Activated T-helper 2 cell treated with anti-CD3 and anti-CD28 coated beads, Interferon-gamma antibody, Interleukin-2, Interleukin-4, amounts not matched to agents 10 μg/mL and 5 μg/mL and 100 μg/mL, durations not matched to agents 14 hours and 24 hours and 36 hours (primary cell): ENCODE results near the gene PDXK. TPM values are rescaled to one million over a fixed set of nuclear protein-coding genes. Genes with fewer than 3 reads are reported as not detected.

ENCODE experiments used
- DNase-seq: peaks from one replicate; pipeline ENCODE4 v3.0.0; 2021; ENCODE audit warnings: low spot score
- H3K27ac Mint-ChIP-seq: one replicate; pipeline ENCODE4 v1.8.0; 2021; ENCODE audit warnings: mixed read lengths
- H3K27me3 Mint-ChIP-seq: one replicate; pipeline ENCODE4 v1.8.0; 2021; ENCODE audit warnings: low read depth, mixed read lengths
- H3K36me3 Mint-ChIP-seq: one replicate; pipeline ENCODE4 v1.8.0; 2021; ENCODE audit warnings: low read depth, mixed read lengths
- H3K4me1 Mint-ChIP-seq: one replicate; pipeline ENCODE4 v1.8.0; 2021; ENCODE audit warnings: low read depth, mixed read lengths
- H3K4me3 Mint-ChIP-seq: one replicate; pipeline ENCODE4 v1.8.0; 2021; ENCODE audit warnings: low read depth, mild to moderate bottlenecking, moderate library complexity, mixed read lengths
- H3K9me3 Mint-ChIP-seq: one replicate; pipeline ENCODE4 v1.8.0; 2021; ENCODE audit warnings: mixed read lengths
- intact Hi-C: fragments of 100-400 bp; cut with micrococcal nuclease; formaldehyde crosslinking; loops from one replicate; pipeline ENCODE4 v1.15.1; 2023
- total RNA-seq: library from RNA; stranded (reverse); gene quantifications from 2 replicates; pipeline ENCODE4 v1.2.3, GENCODE V29; 2022

PDXK gene
- total RNA-seq, 1 donor from 2014 or later = 124 TPM

DNA sequence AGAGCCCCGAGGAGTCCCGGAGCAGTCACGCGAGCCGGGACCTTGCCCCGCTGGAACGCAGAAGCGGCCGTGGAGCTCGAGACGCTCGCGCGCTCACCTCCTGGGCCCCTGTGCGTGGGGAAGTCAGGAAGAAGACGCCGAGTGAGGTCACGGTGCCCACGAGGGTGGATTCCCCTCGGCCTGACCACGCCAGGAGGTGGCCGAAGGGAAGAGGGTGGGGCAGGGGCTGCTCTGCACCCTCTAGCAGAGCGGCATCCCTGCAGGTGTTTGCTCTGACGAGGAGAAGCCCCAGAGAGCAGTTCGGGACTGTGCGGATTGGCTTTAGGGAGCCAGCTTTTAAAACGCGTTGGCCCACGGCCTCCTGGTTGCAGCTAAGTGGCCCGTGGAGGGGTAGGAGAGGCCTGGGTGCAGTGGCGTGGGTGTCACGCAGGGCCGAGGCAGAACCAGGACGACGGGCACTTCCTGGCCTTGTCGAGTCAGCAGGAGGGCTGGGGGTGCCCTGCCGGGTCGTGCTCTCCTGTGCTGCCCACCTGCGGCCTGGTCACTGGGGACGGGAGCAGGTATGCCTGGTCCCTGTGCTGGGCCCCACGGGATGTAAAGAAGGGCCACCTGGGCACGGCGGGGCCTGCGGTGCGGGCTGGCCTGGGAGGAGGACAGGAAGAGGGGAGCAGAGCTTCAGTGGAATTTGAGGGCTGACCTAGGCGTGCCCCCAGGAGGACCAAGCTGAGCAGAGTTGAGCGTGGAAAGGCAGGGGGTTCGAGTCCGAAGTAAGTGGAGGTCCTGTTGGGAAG lies 1.0 kb downstream of the PDXK start:
- no peaks in the 10 kb centered on the region for H3K9me3 Mint-ChIP-seq
- peak; percentile 21 for DNase-seq
- peaks cover 21% of the 10 kb centered on the region for H3K36me3 Mint-ChIP-seq
- H3K27ac Mint-ChIP-seq = peak overlapping the region; percentile 55
- H3K4me1 Mint-ChIP-seq = peaks cover 18% of the 10 kb centered on the region
- H3K4me3 Mint-ChIP-seq = peak overlapping the region; percentile 88
- peaks cover 8% of the 10 kb centered on the region for H3K27me3 Mint-ChIP-seq
- intact Hi-C loops = loop anchor here (1.0 to 5.0 kb wide), 4 partner anchors 8 to 69 kb away; partner anchors contain the start of genes CSTB and RRP1

DNA sequence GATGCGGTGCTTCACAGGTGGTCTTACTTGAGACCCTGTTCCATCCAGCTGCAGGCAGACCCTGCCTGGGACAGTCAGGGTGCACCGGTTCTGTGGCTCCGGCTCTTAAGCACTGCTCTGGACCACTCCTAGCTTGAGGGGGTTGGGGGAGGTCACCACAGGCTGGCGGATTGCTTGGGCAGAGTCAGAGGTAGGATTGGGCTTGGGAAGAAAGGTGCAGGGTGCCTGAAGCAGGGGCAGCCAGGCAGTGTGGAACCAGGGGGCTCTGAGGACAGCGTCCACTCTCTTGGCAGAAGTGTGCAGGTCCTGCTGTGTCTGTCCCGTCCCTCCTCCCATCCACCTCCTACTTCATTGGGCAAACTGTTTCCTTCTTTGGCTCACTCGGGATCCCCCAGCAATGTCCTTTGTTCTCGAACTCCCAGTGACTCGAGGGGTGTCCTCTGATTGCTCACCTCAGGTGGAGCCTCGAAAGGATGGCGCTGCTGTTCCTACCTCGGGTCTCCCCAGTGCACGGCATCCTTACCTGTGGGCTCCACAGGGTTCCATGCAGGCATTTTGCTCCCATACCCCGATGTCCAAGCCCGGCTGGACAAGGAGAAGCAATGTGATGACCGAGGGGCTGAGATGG lies 1.7 kb downstream of the PDXK start:
- intact Hi-C loops = no loop called here
- H3K27me3 Mint-ChIP-seq = peaks cover 8% of the 10 kb centered on the region
- peak overlapping the region; percentile 28 for H3K27ac Mint-ChIP-seq
- peaks cover 22% of the 10 kb centered on the region for H3K36me3 Mint-ChIP-seq
- peaks cover 18% of the 10 kb centered on the region for H3K4me1 Mint-ChIP-seq
- no peaks in the 10 kb centered on the region for H3K9me3 Mint-ChIP-seq
- DNase-seq = no peak
- peak overlapping the region; percentile 88 for H3K4me3 Mint-ChIP-seq

DNA sequence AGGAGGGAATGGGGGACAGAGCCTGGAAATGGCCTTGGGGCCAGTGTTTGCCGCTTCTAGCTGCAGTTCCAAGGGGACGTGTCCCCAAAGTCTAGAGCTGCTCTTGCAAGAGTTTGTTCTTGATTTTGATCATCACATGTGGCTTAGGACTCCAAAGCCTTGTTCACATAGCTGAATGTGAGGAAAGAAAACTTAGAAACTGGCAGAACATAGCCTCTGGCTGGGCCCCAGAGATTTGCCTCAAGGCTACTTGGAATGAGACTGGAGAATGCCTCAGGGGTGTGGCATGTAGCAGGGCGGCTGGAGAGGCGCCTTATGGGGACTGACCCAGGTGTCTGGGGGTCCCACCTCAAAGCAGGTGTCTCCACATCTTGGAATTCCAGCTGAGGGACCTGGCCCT lies 2.3 kb downstream of the PDXK start:
- H3K4me1 Mint-ChIP-seq = peaks cover 21% of the 10 kb centered on the region
- no peak for DNase-seq

DNA sequence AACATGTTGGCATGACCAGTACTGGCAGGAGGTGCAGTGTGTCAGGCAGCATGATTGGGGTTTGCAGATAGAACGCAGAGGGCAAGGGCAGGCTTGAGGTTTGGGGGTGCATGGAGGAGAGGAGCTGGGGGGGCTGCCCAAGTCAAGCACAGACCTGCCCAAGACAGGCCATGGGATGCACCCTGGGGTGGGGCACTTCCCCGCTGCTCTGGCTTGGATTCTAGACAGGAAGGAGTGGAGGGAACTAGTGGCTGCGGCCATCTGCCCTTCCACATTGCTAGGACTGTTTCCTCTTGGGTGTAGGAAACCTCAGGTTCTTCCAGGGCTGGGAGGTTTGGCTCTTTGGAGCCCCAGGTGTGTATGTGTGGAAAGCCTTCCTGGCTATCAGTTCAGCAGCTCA lies 3.0 kb downstream of the PDXK start:
- no peak for DNase-seq
- no peak overlapping the region for H3K4me3 Mint-ChIP-seq
- H3K27me3 Mint-ChIP-seq = peaks cover 8% of the 10 kb centered on the region
- peaks cover 30% of the 10 kb centered on the region for H3K36me3 Mint-ChIP-seq
- no peaks in the 10 kb centered on the region for H3K9me3 Mint-ChIP-seq
- H3K27ac Mint-ChIP-seq = no peak overlapping the region
- H3K4me1 Mint-ChIP-seq = peaks cover 26% of the 10 kb centered on the region
- intact Hi-C loops = no loop called here

More for the DNA sequence above, 2.3 kb downstream of the PDXK start:
- Mint-ChIP-seq H3K4me3 (peak overlapping the region; percentile 88), H3K36me3 (peaks cover 26% of the 10 kb centered on the region), H3K27me3 (peaks cover 8% of the 10 kb centered on the region), H3K9me3 (no peaks in the 10 kb centered on the region), H3K27ac (peak overlapping the region; percentile 28)
- intact Hi-C loops = no loop called here

DNA sequence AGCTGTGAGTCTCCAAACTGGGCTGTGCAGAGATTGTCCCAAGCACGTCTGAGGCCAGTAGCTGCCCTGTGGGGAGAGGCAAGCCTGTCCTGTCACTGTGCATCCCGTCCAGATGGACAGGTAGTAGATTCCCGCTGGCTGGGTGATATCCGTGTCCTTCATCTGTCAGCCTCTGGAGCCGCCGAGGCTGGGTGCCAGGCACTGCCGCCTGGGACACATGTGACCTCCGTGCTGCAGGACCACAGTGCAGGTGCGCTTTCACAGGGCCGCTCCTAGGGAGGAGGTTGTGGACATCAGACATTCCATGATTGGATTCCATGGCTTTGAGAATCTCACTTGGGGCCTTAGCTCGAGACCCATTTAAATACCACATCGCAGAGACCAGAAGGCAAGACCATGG lies 4.7 kb downstream of the PDXK start:
- peaks cover 40% of the 10 kb centered on the region for H3K4me1 Mint-ChIP-seq
- H3K9me3 Mint-ChIP-seq = no peaks in the 10 kb centered on the region
- no peak overlapping the region for H3K27ac Mint-ChIP-seq
- DNase-seq = no peak
- no peak overlapping the region for H3K4me3 Mint-ChIP-seq
- peaks cover 35% of the 10 kb centered on the region for H3K36me3 Mint-ChIP-seq
- no peaks in the 10 kb centered on the region for H3K27me3 Mint-ChIP-seq
- intact Hi-C loops = no loop called here

DNA sequence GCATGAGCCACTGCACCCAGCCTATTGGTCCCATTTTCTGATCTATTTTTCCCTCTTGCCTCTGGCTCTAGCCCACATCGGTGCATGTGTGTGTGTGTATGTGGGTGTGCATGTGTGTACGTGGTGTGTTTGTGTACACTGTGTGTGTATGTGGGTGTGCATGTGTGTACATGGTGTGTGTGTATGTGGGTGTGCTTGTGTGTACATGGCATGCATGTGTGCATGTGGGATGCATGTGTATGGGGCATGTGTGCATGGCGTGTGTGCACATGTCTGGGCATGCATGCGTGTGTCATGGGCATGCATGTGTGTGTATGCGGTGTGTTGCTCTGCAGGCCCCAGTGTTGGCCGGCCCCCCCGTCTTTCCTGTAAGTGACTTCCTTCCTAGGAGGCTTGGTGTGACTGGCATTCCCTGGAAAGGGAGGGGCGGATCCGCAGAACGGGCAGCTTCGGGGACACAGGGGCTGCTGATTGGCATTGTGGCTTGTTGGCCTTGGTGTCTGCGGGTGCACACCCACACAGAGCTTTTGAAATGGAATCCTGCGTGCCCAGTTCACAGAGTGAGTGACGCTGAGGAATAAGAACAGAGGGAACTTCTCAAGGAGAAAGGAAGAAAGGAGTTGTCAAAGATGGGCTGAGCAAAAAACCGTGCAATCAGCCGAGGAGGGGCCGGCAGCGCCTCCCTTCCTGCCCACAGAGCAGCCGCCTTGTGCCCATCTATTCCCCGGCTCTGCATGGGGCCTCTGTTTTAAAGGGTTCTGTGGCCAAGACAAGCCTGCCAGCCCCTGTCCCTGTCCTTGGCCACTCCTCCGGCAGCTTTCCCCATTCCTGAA lies 8.0 kb downstream of the PDXK start:
- intact Hi-C loops = no loop called here
- no peaks in the 10 kb centered on the region for H3K9me3 Mint-ChIP-seq
- peaks cover 26% of the 10 kb centered on the region for H3K36me3 Mint-ChIP-seq
- no peaks in the 10 kb centered on the region for H3K27me3 Mint-ChIP-seq
- H3K4me1 Mint-ChIP-seq = peaks cover 45% of the 10 kb centered on the region
- no peak for DNase-seq
- H3K4me3 Mint-ChIP-seq = peak overlapping the region; percentile 58
- no peak overlapping the region for H3K27ac Mint-ChIP-seq

DNA sequence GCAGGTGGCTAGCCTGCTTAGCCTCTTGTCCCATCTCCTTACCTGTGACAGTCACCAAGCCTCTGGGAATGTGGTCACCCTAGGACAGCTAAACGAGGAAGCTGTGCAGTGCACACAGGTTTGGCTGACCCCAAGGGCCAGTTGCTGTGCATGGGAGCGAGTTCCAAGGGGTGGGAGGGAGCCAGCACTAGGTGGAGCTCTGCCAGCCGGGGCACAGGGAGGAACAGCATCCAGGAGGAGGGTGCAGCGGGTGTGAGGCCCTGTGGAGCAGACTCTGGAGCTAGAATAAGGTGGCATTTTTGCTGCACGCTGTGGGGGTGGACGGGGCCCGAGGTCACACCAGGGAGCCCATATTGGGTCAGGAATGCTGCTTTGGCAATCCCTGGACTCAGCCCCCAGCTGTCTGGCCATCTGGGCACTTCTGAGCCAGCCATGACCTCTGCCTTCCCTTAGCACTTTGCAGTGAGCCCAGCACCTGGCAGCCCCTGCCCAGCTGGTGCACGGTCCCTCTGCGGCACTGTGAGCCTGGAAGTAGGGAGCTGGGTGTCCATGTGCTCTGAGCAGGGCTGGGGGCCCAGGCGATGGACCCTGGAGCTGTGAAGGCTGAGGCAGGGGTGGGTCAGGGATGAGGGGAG lies 8.7 kb downstream of the PDXK start:
- Mint-ChIP-seq H3K36me3 (peaks cover 26% of the 10 kb centered on the region), H3K4me3 (peak overlapping the region; percentile 74), H3K27me3 (no peaks in the 10 kb centered on the region), H3K4me1 (peaks cover 40% of the 10 kb centered on the region), H3K9me3 (no peaks in the 10 kb centered on the region), H3K27ac (peak overlapping the region; percentile 6)
- no peak for DNase-seq
- intact Hi-C loops = loop anchor here (1.0 kb wide), 1 partner anchor 8 kb away; the partner anchor contains the start of gene PDXK

DNA sequence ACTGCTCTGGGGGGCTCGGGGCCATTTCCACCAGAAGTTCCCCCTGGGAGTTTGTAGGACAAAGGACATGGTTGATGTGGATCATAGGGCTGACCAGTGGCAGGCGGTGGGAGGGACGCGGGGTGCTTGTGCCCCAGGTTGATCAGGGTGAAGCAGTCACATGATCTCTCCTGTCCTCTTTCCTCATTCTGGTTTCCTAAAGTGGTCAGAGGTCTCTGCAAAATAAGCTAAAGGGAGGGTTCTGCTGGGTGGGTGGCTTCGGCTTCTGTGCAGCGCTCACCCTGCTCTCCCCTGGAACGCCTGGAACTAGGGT lies 9.2 kb downstream of the PDXK start:
- peaks cover 26% of the 10 kb centered on the region for H3K36me3 Mint-ChIP-seq
- H3K4me1 Mint-ChIP-seq = peaks cover 39% of the 10 kb centered on the region
- no peaks in the 10 kb centered on the region for H3K27me3 Mint-ChIP-seq
- no peak for DNase-seq
- peak overlapping the region; percentile 81 for H3K27ac Mint-ChIP-seq
- H3K4me3 Mint-ChIP-seq = peak overlapping the region; percentile 74
- intact Hi-C loops = loop anchor here (1.0 kb wide), 1 partner anchor 9 kb away; the partner anchor contains the start of gene PDXK
- H3K9me3 Mint-ChIP-seq = no peaks in the 10 kb centered on the region

DNA sequence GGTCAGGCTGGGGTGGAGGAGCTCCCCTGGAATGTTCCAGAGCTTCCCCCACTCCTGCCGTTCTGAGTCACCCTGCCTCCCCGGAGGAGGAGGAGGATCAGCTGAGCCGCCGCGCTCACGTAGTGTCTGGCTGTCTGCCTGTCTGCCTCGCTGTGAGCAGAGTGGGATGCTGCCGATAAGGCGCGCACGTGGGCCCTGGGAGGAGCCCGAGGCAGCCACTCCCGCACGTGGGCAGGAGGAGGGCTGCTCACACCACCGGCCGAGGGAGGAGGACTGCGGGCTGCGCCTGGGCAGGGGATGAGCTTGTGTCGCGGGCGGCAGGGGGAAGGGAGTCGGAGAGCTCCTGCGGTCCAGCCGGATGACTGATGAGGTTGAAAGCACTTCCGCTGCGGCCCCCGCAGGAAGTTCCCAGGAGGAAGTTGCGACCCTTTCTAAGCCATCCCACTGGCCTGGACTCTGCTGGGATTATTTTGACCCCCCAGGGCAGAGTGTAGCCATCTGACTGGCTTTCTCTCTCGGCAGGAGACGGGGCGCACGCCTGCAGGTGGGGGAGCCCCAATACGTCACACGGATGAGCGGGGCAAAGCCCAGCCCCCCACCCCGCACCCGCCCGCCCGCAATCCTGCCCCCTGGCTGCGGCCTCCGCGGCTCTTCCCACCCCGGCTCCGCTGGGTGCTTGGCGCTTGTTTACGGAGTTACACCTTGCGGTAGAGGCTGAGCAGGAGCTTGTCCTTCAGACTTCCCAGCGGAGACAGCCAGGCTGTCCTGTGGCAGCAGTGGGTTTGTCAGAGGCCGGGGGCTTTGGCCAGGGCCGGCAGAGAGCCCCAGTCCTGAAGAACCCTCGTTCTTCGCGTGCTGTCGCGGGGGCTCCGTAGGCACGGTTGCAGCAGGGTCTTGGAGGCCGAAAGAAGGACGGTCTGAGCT lies 9.8 kb downstream of the PDXK start:
- H3K27me3 Mint-ChIP-seq = no peaks in the 10 kb centered on the region
- DNase-seq = peak; percentile 71
- H3K4me3 Mint-ChIP-seq = peak overlapping the region; percentile 74
- intact Hi-C loops = loop anchor here (1.0 kb wide), 1 partner anchor 9 kb away; the partner anchor contains the start of gene PDXK
- H3K36me3 Mint-ChIP-seq = peaks cover 22% of the 10 kb centered on the region
- peak overlapping the region; percentile 81 for H3K27ac Mint-ChIP-seq
- peaks cover 43% of the 10 kb centered on the region for H3K4me1 Mint-ChIP-seq
- H3K9me3 Mint-ChIP-seq = no peaks in the 10 kb centered on the region

DNA sequence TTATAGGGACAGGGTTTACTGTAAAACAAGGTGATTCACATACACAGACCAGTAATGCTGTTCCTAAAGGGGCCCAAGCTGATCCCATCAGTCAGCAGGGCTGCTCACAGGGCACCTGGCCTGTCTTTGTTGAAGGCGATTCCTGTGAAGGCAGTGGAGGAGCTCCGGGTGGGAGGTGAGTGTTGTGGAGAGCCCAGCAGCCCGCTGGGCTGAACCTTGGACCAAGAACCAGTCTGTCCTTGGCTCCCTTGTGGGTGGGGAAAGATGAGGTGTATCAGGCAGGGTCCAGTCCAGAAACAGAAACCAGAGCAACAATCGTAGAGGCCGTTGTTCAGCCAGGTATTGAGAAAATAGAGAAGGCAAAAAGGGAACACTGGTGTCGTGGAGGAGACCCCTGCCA lies 12.5 kb downstream of the PDXK start:
- intact Hi-C loops = no loop called here

DNA sequence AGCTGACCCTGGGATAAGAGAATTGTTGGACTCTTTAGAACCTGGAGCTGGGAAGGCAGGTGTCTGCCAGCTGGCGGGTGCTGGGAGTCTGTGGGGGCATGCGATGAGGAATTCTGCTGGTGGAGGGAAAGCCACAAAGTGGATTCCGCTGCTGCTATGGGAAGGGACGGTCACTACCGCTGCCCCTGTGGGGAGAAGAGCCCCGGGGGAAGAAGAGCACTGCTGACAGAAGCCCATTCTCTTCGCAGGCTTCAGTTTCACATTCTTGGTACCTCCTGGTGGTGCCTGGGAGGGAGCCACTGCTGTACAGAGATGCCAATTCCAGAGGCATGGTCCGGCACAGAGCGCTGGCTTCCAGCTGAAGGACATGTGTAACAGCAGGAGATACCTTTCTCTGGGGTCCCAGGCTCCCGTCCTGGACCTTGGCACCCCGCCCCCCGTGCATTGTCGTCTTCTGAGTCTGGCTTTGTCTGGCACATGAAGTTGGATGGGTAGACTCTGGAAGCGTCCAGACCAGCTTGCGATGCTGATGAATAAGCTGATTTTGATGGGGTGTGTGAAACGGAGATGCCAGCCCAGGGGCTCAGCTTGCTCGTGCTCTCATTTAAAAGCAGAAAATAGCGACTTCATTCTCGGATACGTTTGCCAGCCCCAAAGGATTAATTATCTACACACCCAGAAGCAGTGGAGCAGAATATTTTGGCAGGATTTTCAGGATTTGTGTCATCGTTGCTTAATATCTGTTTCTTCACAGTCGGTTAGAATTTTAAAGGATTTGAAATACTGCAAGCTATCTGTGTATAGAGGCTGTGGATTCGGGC lies 13.2 kb downstream of the PDXK start:
- no peaks in the 10 kb centered on the region for H3K9me3 Mint-ChIP-seq
- H3K27me3 Mint-ChIP-seq = no peaks in the 10 kb centered on the region
- no peak for DNase-seq
- H3K36me3 Mint-ChIP-seq = peaks cover 17% of the 10 kb centered on the region
- intact Hi-C loops = no loop called here
- H3K27ac Mint-ChIP-seq = no peak overlapping the region
- H3K4me3 Mint-ChIP-seq = no peak overlapping the region
- peaks cover 42% of the 10 kb centered on the region for H3K4me1 Mint-ChIP-seq

More for the DNA sequence above, 12.5 kb downstream of the PDXK start:
- Mint-ChIP-seq H3K27ac (no peak overlapping the region), H3K4me1 (peaks cover 46% of the 10 kb centered on the region), H3K9me3 (no peaks in the 10 kb centered on the region), H3K4me3 (no peak overlapping the region), H3K36me3 (peaks cover 21% of the 10 kb centered on the region), H3K27me3 (no peaks in the 10 kb centered on the region)
- DNase-seq = no peak
